A549 (cell line): ENCODE results near the gene FZD7. TPM values are rescaled to one million over a fixed set of nuclear protein-coding genes. Genes with fewer than 3 reads are reported as not detected.

Experiments used
- ATAC-seq, 2 experiments: fragments of 200-7000 bp in 1 of 2; fragments of >200 bp in 1 of 2; cut with Nextera tagmentation in 1 of 2; cut with Tn5 transposase in 1 of 2; 3 replicates each; pipeline versions ENCODE4 v1.8.0 to v1.9.1; 2018 to 2020; ENCODE audit warnings: mild to moderate bottlenecking in 1 of 2, moderate library complexity in 1 of 2
- CTCF ChIA-PET: fragments of 300-600 bp; sonication (Branson Sonifier 250); formaldehyde crosslinking; extraction: SDS; loops from one replicate; lab custom pipeline; 2021; ENCODE audit warnings: antibody characterized with exemption, inconsistent platforms; lab: Yijun Ruan, JAX
- POLR2A ChIA-PET: fragments of 350-600 bp; formaldehyde crosslinking; extraction: SDS; loops from one replicate; lab custom pipeline; 2021; ENCODE audit warnings: antibody characterized with exemption, inconsistent platforms; lab: Yijun Ruan, JAX
- DNase-seq, 2 experiments: peaks; one replicate each; pipeline versions ENCODE4 v3.0.0 to v3.0.0-alpha.2; 2011 to 2016; ENCODE audit warnings: low read depth in 1 of 2, low spot score in 1 of 2
- FAIRE-seq: peaks from 2 replicates; lab custom pipeline; 2011; peaks lifted over from hg19 to GRCh38; lab: Jason Lieb, UNC
- H3K27ac ChIP-seq, 2 experiments: fragments of >200 bp; sonication (Bioruptor Twin); formaldehyde crosslinking; 3 replicates each; pipeline ENCODE4 v1.5.1; 2016 to 2017
- H3K4me1 ChIP-seq: fragments of >200 bp; sonication (Bioruptor Twin); formaldehyde crosslinking; 3 replicates; pipeline ENCODE4 v1.6.1; 2016
- H3K4me2 ChIP-seq: fragments of >200 bp; sonication (Bioruptor Twin); formaldehyde crosslinking; 3 replicates; pipeline ENCODE4 v1.6.1; 2016
- H3K4me3 ChIP-seq: fragments of >200 bp; sonication (Bioruptor Twin); formaldehyde crosslinking; 3 replicates; pipeline ENCODE4 v1.5.1; 2016
- H3K9me3 ChIP-seq: fragments of >200 bp; sonication (Bioruptor Twin); formaldehyde crosslinking; 3 replicates; pipeline ENCODE4 v1.6.1; 2016
- BHLHE40 ChIP-seq: IDR thresholded peaks from 2 replicates; pipeline ENCODE4 v1.6.1; 2012; ENCODE audit warnings: low read depth, low read length, inconsistent platforms
- CBX2 ChIP-seq: fragments of 200-600 bp; sonication (generic); IDR thresholded peaks from 2 replicates; pipeline ENCODE4 v1.6.1; 2016; ENCODE audit warnings: low read depth, mild to moderate bottlenecking, borderline replicate concordance
- CBX8 ChIP-seq: fragments of 200-600 bp; sonication (generic); IDR thresholded peaks from 2 replicates; pipeline ENCODE4 v1.6.1; 2016
- EP300 ChIP-seq, 2 experiments: fragments of >200 bp; sonication (Bioruptor Twin); formaldehyde crosslinking; IDR thresholded peaks; 2 replicates in 1 of 2; 3 replicates in 1 of 2; pipeline ENCODE4 v1.6.1; 2016 to 2017
- FOSL2 ChIP-seq, 2 experiments: fragments of 450-650 bp in 1 of 2; fragments of >200 bp in 1 of 2; sonication (Bioruptor Twin) in 1 of 2; formaldehyde crosslinking; IDR thresholded peaks; 2 replicates each; pipeline versions ENCODE4 v1.5.0 to v1.6.1; 2016 to 2020; ENCODE audit warnings: mild to moderate bottlenecking in 1 of 2, moderate library complexity in 1 of 2
- HDAC2 ChIP-seq: fragments of 200-600 bp; sonication (generic); IDR thresholded peaks from 2 replicates; pipeline ENCODE4 v1.6.1; 2016
- HOXB13 ChIP-seq: fragments of 250-450 bp; sonication (Bioruptor Pico); IDR thresholded peaks from 2 replicates; pipeline ENCODE4 v1.5.0; 2020; ENCODE audit warnings: low read depth, mild to moderate bottlenecking, moderate library complexity
- HOXB5 ChIP-seq: fragments of 250-450 bp; sonication (Bioruptor Pico); IDR thresholded peaks from 2 replicates; pipeline ENCODE4 v1.5.0; 2020; ENCODE audit warnings: mild to moderate bottlenecking, moderate library complexity
- JUN ChIP-seq, 2 experiments: fragments of >200 bp; sonication (Bioruptor Twin); formaldehyde crosslinking; IDR thresholded peaks; 2 replicates in 1 of 2; 3 replicates in 1 of 2; pipeline ENCODE4 v1.6.1; 2016 to 2017
- MYC ChIP-seq: IDR thresholded peaks from 2 replicates; pipeline ENCODE4 v1.6.1; 2012; ENCODE audit warnings: mild to moderate bottlenecking, inconsistent platforms, low read length, improper control_type of control experiment, borderline replicate concordance
- POLR2AphosphoS2 ChIP-seq: conservative IDR thresholded peaks from 2 replicates; pipeline ENCODE4 v1.6.1; 2012; ENCODE audit warnings: low read length, improper control_type of control experiment, inconsistent platforms
- RFX5 ChIP-seq: fragments of 450-650 bp; IDR thresholded peaks from 2 replicates; pipeline ENCODE4 v1.7.1; 2014; ENCODE audit warnings: antibody characterized with exemption, mild to moderate bottlenecking, moderate library complexity
- SREBF2 ChIP-seq: fragments of 450-650 bp; IDR thresholded peaks from 2 replicates; pipeline ENCODE4 v1.6.1; 2014; ENCODE audit warnings: mild to moderate bottlenecking, moderate library complexity
- TP53 ChIP-seq: fragments of 250-450 bp; sonication (Bioruptor Pico); IDR thresholded peaks from 2 replicates; pipeline ENCODE4 v1.5.0; 2021; ENCODE audit warnings: mild to moderate bottlenecking, moderate library complexity
- ZC3H11A ChIP-seq: fragments of 450-650 bp; IDR thresholded peaks from 2 replicates; pipeline ENCODE4 v1.6.1; 2014; ENCODE audit warnings: antibody characterized with exemption, mild to moderate bottlenecking
- ZNF302 ChIP-seq: fragments of 250-450 bp; sonication (Bioruptor Pico); IDR thresholded peaks from 2 replicates; pipeline ENCODE4 v1.9.0; 2021; ENCODE audit warnings: inconsistent platforms, mild to moderate bottlenecking, moderate library complexity
- ZSCAN20 ChIP-seq: fragments of 250-450 bp; sonication (Bioruptor Pico); IDR thresholded peaks from 2 replicates; pipeline ENCODE4 v1.8.0; 2022; ENCODE audit warnings: mild to moderate bottlenecking, moderate library complexity
- WGBS: methylation state at CpG from one replicate; pipeline ENCODE4 v1.1.6; 2017; ENCODE audit errors: missing lambda C conversion rate; 5-methylcytosine and 5-hydroxymethylcytosine counted together
- polyA plus RNA-seq, 4 experiments: library from polyadenylated mRNA; depleted of rRNA in 3 of 4; stranded (reverse); fragments of >200 nt; fragmentation: RNase III in 1 of 4; extraction: RNeasy Plus Mini Kit Qiagen cat#74134 plus additional on column Dnase treatment in 1 of 4; gene quantifications; 2 replicates in 3 of 4; 3 replicates in 1 of 4; pipeline ENCODE4 v1.2.3, GENCODE V29; 2011 to 2017
- TF ChIP-seq, protein P1 (sequence below): fragments of >200 bp; sonication (Bioruptor Twin); formaldehyde crosslinking; IDR thresholded peaks from 3 replicates; pipeline ENCODE4 v1.5.1; 2016
- TF ChIP-seq, protein P2 (sequence below): fragments of 250-450 bp; sonication (Bioruptor Pico); IDR thresholded peaks from 2 replicates; pipeline ENCODE4 v1.5.0; 2021; ENCODE audit warnings: mild to moderate bottlenecking, moderate library complexity, borderline replicate concordance
- TF ChIP-seq, protein P3 (sequence below): fragments of >200 bp; sonication (Bioruptor Twin); formaldehyde crosslinking; IDR thresholded peaks from 2 replicates; pipeline ENCODE4 v1.6.1; 2016
- TF ChIP-seq, protein P4 (sequence below): IDR thresholded peaks from 2 replicates; pipeline ENCODE4 v1.6.1; 2012; ENCODE audit warnings: low read depth, borderline replicate concordance
- TF ChIP-seq, protein P5 (sequence below): IDR thresholded peaks from 2 replicates; pipeline ENCODE4 v1.6.1; 2012
- TF ChIP-seq, protein P6 (sequence below): IDR thresholded peaks from 2 replicates; pipeline ENCODE4 v1.6.1; 2012
- TF ChIP-seq, protein P7 (sequence below): fragments of 450-650 bp; IDR thresholded peaks from 2 replicates; pipeline ENCODE4 v1.6.1; 2014; ENCODE audit warnings: antibody characterized with exemption

Gene FZD7
- polyA plus RNA-seq, 2 of the 4 experiments (the other 2 are of a cell fraction) = 5.3 to 6.7 TPM

DNA sequence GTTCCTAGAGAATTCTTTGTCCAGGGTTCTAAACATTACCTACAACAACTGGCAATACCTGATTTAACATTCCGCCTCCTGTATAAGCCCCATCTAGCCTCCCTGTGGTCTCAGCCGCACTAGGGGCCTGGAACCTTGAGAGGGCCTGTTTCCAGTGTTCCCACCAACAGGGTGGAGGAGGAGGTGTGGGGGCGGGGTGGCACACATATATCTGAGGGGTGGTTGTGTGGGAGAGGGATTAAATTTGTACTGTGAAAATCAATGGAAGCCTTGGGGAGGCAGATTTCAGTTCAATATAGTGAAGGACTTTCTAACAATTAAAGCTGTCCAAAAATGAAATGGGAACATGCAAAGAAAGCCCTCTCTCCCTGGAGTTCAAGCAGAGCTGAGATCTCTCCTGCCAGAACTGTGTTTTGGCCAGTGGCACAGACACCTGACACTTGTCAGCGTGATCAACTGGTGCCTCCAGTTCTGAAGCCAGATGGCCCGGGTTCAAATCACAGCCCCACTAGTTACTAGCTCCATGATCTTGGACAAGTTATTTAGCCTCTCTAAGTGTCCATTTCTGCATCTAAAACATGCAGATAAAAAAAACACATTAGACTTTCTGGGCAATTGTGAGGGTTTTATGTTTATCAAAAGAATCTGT, 17.0 kb upstream of the FZD7 start:
- Histone ChIP-seq H3K4me3 (no peak overlapping the region), H3K4me1 (no peaks in the 10 kb centered on the region), H3K9me3 (no peaks in the 10 kb centered on the region), H3K4me2 (no peak overlapping the region), H3K27ac (no peak overlapping the region)
- no peak for FAIRE-seq
- ATAC-seq = no peak
- ChIA-PET POLR2A (no interaction called here), CTCF (interaction anchor here (1.1 kb wide), 1 partner anchor 35 kb away, joined by 3 read pairs; no protein-coding TSS in a partner anchor)
- TF ChIP-seq ZSCAN20 (no peak), BHLHE40 (no peak), MYC (no peak), TP53 (CRISPR knock-in tag) (no peak), ZNF302 (CRISPR knock-in tag) (no peak), HOXB13 (no peak), CBX8 (no peak)
- TF ChIP-seq, protein P1, sequence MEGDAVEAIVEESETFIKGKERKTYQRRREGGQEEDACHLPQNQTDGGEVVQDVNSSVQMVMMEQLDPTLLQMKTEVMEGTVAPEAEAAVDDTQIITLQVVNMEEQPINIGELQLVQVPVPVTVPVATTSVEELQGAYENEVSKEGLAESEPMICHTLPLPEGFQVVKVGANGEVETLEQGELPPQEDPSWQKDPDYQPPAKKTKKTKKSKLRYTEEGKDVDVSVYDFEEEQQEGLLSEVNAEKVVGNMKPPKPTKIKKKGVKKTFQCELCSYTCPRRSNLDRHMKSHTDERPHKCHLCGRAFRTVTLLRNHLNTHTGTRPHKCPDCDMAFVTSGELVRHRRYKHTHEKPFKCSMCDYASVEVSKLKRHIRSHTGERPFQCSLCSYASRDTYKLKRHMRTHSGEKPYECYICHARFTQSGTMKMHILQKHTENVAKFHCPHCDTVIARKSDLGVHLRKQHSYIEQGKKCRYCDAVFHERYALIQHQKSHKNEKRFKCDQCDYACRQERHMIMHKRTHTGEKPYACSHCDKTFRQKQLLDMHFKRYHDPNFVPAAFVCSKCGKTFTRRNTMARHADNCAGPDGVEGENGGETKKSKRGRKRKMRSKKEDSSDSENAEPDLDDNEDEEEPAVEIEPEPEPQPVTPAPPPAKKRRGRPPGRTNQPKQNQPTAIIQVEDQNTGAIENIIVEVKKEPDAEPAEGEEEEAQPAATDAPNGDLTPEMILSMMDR = no peak
- TF ChIP-seq, protein P2, sequence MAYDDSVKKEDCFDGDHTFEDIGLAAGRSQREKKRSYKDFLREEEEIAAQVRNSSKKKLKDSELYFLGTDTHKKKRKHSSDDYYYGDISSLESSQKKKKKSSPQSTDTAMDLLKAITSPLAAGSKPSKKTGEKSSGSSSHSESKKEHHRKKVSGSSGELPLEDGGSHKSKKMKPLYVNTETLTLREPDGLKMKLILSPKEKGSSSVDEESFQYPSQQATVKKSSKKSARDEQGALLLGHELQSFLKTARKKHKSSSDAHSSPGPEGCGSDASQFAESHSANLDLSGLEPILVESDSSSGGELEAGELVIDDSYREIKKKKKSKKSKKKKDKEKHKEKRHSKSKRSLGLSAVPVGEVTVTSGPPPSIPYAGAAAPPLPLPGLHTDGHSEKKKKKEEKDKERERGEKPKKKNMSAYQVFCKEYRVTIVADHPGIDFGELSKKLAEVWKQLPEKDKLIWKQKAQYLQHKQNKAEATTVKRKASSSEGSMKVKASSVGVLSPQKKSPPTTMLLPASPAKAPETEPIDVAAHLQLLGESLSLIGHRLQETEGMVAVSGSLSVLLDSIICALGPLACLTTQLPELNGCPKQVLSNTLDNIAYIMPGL (CRISPR knock-in tag) = no peak
- WGBS = 79% methylated on average over 5 of the region's 5 CpGs
- no peak for DNase-seq

DNA sequence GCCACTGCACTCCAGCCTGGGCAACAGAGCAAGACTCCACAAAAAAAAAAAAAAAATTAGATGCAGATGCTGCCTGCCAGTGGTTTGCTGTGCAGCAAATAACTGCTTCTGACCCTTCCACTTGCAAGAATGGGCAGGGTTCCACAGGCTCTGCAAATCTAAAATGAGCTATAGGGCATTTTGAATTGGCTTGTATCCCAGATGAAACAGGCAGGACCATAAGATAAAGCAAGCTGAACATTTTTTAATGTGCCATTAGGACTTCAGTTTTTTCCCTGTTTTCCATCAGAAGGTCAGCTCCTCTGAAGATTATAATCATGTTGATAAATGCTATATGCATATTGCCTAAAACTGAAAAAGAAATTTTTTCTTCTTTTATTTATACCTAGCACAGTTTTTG, 15.7 kb upstream of the FZD7 start:
- FAIRE-seq (no peak), DNase-seq (no peak), ATAC-seq (no peak)
- CTCF ChIA-PET = interaction anchor here (0.6 to 1.2 kb wide), 4 partner anchors 36 to 357 kb away, joined by 3 to 5 read pairs (median 4); no protein-coding TSS in a partner anchor
- H3K4me1 ChIP-seq = no peaks in the 10 kb centered on the region
- TF ChIP-seq, protein P3, sequence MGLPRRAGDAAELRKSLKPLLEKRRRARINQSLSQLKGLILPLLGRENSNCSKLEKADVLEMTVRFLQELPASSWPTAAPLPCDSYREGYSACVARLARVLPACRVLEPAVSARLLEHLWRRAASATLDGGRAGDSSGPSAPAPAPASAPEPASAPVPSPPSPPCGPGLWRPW = no peak
- TF ChIP-seq BHLHE40 (no peak), HOXB5 (CRISPR knock-in tag) (no peak), RFX5 (no peak), EP300 (IDR thresholded peaks at IDR 0.05) (no peak), CBX2 (no peak), SREBF2 (no peak), ZC3H11A (no peak), FOSL2 (IDR thresholded peaks at IDR 0.05) (no peak), FOSL2 (CRISPR knock-in tag; IDR thresholded peaks at IDR 0.05) (no peak), CBX8 (no peak), POLR2AphosphoS2 (no peak), HDAC2 (no peak), JUN (IDR thresholded peaks at IDR 0.05) (no peak)
- TF ChIP-seq, protein P4, sequence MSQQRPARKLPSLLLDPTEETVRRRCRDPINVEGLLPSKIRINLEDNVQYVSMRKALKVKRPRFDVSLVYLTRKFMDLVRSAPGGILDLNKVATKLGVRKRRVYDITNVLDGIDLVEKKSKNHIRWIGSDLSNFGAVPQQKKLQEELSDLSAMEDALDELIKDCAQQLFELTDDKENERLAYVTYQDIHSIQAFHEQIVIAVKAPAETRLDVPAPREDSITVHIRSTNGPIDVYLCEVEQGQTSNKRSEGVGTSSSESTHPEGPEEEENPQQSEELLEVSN = no peak
- TF ChIP-seq, protein P5, sequence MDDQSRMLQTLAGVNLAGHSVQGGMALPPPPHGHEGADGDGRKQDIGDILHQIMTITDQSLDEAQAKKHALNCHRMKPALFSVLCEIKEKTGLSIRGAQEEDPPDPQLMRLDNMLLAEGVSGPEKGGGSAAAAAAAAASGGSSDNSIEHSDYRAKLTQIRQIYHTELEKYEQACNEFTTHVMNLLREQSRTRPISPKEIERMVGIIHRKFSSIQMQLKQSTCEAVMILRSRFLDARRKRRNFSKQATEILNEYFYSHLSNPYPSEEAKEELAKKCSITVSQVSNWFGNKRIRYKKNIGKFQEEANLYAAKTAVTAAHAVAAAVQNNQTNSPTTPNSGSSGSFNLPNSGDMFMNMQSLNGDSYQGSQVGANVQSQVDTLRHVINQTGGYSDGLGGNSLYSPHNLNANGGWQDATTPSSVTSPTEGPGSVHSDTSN = no peak
- TF ChIP-seq, protein P6, sequence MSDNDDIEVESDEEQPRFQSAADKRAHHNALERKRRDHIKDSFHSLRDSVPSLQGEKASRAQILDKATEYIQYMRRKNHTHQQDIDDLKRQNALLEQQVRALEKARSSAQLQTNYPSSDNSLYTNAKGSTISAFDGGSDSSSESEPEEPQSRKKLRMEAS = no peak
- TF ChIP-seq, protein P7, sequence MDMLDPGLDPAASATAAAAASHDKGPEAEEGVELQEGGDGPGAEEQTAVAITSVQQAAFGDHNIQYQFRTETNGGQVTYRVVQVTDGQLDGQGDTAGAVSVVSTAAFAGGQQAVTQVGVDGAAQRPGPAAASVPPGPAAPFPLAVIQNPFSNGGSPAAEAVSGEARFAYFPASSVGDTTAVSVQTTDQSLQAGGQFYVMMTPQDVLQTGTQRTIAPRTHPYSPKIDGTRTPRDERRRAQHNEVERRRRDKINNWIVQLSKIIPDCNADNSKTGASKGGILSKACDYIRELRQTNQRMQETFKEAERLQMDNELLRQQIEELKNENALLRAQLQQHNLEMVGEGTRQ = no peak
- no peaks in the 10 kb centered on the region for H3K9me3 ChIP-seq
- no peak overlapping the region for H3K4me2 ChIP-seq
- H3K4me3 ChIP-seq = no peak overlapping the region
- POLR2A ChIA-PET = no interaction called here
- no peak overlapping the region for H3K27ac ChIP-seq
